Right lobe of liver (tissue), 4 donors: Measurements from ENCODE around the gene SLC9A6.

Source experiments
- CTCF ChIP-seq, 4 donors: fragments of 200-600 bp in 3 of 4; fragments of 450-650 bp in 1 of 4; IDR thresholded peaks; one replicate each; pipeline versions ENCODE4 v1.5.1 to v1.8.0; 2016 to 2022; ENCODE audit warnings: antibody characterized with exemption in 4 of 4, mild to moderate bottlenecking in 2 of 4
- POLR2A ChIP-seq: fragments of 450-650 bp; IDR thresholded peaks from one replicate; pipeline ENCODE4 v1.6.1; 2017; ENCODE audit warnings: antibody characterized with exemption, mild to moderate bottlenecking
- donor health status: DM: no; HTN: no; CAD: no.
- donor health status: DM: no; HTN: no; CAD: no.
- donor health status: DM: no; HTN: yes; CAD: no.

GRCh38 chrX:136032370-136032769 is 47.1 kb downstream of the SLC9A6 start:
- TF ChIP-seq CTCF (IDR thresholded peaks at IDR 0.05) (no peak), POLR2A (no peak)
